Left ventricle myocardium inferior (tissue), 1 donor: ENCODE data around the gene MFAP2. TPM values are rescaled to one million over a fixed set of nuclear protein-coding genes. Genes with fewer than 3 reads are reported as not detected.

Experiments used
- DNase-seq: peaks from one replicate; pipeline ENCODE4 v3.0.0-alpha.2; 2020
- H3K27ac ChIP-seq: fragments of 200-600 bp; replicated peaks from 2 replicates; pipeline ENCODE4 v1.8.0; 2021
- H3K27me3 ChIP-seq: fragments of 200-600 bp; 2 replicates; pipeline ENCODE4 v1.8.0; 2021; ENCODE audit warnings: low read depth
- H3K36me3 ChIP-seq: fragments of 200-600 bp; 2 replicates; pipeline ENCODE4 v1.8.0; 2021
- H3K4me1 ChIP-seq: fragments of 200-600 bp; 2 replicates; pipeline ENCODE4 v1.8.0; 2021
- H3K4me3 ChIP-seq: fragments of 200-600 bp; 2 replicates; pipeline ENCODE4 v1.8.0; 2021; ENCODE audit warnings: mild to moderate bottlenecking, moderate library complexity
- H3K9me3 ChIP-seq: fragments of 200-600 bp; replicated peaks from 2 replicates; pipeline ENCODE4 v1.8.0; 2021
- intact Hi-C: fragments of 100-400 bp; cut with micrococcal nuclease; formaldehyde crosslinking; loops from one replicate; pipeline ENCODE4 v1.11.0; 2022
- total RNA-seq: library from RNA; stranded (reverse); fragmentation: NEBNext Ultra II Directional; extraction: Animal tissue kit (Norgen Biotek cat#: 25700); gene quantifications from one replicate; pipeline ENCODE4 v1.2.1, GENCODE V29; 2021
- TF ChIP-seq, protein P1 (sequence below): fragments of 200-600 bp; IDR thresholded peaks from 2 replicates; pipeline ENCODE4 v1.8.0; 2021; ENCODE audit warnings: antibody characterized with exemption, mild to moderate bottlenecking, borderline replicate concordance
- donor health status: DM: no; HTN: yes; CAD: no; lungs with severe emphysema.

MFAP2 gene
- total RNA-seq, 1 donor from 2014 or later: 3.0 TPM

DNA sequence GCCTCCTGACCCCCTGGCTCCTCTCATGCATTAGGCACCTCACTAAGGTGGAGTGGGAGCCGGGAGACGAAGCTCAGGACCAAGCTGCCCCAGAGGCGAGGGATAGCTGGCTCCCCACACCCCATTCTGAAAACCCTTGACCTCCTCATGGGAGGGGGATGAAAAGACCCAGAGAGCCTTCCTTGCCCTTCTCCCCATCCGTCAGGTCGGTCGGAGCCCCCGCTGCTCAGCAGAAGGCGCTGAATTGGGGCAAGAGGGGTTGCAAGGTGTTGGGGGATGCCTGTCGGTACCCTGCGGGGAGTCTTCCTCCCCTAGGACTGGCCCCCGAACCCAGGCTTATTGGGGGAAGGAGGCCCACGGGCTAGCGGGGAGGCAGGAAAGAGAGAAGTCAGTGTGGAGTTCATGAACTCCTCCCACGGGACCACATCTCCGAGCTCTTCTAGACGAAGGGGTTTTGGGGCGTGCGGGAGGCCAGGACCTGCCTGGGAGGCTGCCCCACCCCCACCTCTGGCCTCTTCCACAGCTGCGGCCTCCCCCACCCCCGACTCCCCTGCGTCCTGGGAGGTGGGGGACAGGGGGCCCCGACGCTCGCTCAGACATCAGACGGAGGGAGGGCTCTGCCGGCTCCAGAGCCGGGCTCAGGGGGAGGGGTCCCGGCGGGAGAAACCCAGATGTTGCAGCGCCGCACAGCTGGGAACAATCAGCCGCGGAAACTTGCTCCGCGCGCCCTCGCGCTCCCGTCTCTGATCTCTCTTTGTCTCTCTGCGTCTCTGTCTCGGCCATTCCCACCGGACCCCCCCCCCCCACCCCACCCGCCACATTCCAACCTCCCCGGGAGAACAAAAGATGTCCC lies 719 bp downstream of the MFAP2 start:
- H3K4me1 ChIP-seq: peaks cover 33% of the 10 kb centered on the region
- H3K36me3 ChIP-seq: no peaks in the 10 kb centered on the region
- H3K27ac ChIP-seq: peak overlapping the region; percentile 60
- DNase-seq: no peak
- H3K27me3 ChIP-seq: peaks cover 26% of the 10 kb centered on the region
- intact Hi-C loops: no loop called here
- H3K4me3 ChIP-seq: peak overlapping the region; percentile 65
- TF ChIP-seq, protein P1, sequence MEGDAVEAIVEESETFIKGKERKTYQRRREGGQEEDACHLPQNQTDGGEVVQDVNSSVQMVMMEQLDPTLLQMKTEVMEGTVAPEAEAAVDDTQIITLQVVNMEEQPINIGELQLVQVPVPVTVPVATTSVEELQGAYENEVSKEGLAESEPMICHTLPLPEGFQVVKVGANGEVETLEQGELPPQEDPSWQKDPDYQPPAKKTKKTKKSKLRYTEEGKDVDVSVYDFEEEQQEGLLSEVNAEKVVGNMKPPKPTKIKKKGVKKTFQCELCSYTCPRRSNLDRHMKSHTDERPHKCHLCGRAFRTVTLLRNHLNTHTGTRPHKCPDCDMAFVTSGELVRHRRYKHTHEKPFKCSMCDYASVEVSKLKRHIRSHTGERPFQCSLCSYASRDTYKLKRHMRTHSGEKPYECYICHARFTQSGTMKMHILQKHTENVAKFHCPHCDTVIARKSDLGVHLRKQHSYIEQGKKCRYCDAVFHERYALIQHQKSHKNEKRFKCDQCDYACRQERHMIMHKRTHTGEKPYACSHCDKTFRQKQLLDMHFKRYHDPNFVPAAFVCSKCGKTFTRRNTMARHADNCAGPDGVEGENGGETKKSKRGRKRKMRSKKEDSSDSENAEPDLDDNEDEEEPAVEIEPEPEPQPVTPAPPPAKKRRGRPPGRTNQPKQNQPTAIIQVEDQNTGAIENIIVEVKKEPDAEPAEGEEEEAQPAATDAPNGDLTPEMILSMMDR: no peak
- H3K9me3 ChIP-seq: no peaks in the 10 kb centered on the region

DNA sequence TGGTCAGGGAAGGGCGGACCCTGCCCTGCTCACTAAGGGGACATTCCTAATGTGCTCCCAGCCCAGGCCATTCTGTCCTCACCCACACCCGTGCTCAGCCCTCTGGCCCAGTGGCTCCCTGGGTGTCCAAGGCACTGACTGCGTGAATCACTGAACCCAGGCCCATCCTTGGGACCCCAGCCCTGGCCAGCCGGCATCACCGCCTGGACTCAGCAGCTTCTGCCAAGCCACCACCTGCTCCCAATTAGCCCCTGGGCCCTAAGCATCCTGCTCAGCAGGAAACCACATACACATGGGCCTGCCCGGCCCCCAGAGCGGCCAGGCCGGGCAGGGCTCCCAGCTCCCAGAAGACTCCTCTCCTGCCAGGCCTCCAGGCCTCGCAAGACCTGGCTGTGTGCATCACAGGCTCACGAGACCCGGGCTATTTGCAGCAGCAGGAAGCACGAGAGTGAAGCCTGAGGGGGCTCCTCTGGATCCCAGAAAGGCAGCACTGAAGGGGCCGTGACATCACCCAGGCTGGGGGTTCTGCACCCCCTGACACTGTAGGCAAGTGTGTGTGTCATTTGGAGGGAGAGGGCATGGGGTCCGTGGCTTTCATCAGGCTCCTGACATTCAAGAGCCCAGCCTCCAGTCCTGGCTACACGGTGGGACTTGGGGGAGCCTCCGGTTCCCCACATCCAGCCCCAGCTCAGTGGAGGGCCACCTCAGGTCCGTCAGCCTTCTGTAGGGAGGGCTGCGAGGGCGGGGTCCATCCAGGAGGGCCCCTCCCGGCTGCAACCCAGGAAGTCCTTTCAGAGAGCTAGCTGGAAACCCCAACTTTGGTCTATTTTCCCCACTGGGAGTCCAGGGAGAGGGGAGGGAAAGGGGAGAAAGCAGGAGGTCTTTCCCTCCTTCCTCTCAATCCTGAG lies 1.6 kb downstream of the MFAP2 start:
- H3K27me3 ChIP-seq: peaks cover 26% of the 10 kb centered on the region
- peak; percentile 49 for DNase-seq
- peak overlapping the region; percentile 65 for H3K4me3 ChIP-seq
- intact Hi-C loops: no loop called here
- peaks cover 33% of the 10 kb centered on the region for H3K4me1 ChIP-seq
- no peaks in the 10 kb centered on the region for H3K9me3 ChIP-seq
- no peaks in the 10 kb centered on the region for H3K36me3 ChIP-seq
- TF ChIP-seq, protein P1: no peak
- peak overlapping the region; percentile 60 for H3K27ac ChIP-seq

DNA sequence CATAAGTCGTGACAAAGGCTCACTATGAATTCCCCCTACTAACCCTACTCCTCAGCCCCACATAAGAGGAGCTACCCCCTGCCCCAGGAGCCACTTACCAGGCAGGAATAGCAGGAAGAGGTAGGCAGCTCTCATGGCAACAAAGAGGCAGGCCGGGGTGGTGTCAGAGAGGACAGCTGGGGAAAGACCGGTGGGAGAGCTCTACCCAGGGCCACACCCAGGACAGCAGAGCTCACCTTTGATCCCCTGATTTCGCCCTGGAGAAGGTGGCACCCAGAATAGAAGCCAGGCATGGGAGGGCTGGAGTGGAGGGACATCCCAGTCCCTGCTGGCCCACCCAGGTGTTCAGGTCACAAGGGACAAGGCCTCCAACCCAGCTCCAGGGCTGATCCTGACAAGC lies 2.3 kb downstream of the MFAP2 start:
- no peak overlapping the region for H3K4me3 ChIP-seq
- intact Hi-C loops: no loop called here
- H3K27ac ChIP-seq: peak overlapping the region; percentile 60
- DNase-seq: no peak
- no peaks in the 10 kb centered on the region for H3K9me3 ChIP-seq
- TF ChIP-seq, protein P1: no peak
- H3K36me3 ChIP-seq: no peaks in the 10 kb centered on the region
- H3K27me3 ChIP-seq: peaks cover 25% of the 10 kb centered on the region
- H3K4me1 ChIP-seq: peaks cover 33% of the 10 kb centered on the region

DNA sequence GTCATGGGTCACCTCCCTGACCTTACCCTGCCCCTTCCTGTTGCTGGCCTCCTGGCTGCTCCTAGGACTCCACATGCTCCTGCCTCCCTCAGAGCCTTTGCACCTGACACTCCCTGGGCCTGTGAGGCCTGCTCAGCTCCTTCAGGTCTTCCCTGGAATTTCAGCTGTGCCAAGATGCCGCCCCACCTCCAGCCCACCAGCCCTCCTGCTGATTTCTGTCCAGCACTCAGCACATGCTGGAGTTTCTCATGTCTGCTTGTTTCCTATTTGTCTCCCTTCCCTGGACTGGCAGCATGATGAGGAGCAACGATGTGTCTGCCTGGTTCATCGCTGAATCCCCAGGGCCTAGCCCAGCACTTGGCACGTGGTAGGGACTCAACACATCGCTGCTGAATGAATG lies 3.0 kb downstream of the MFAP2 start:
- intact Hi-C loops: no loop called here
- Histone ChIP-seq H3K27me3 (peaks cover 22% of the 10 kb centered on the region), H3K4me1 (peaks cover 33% of the 10 kb centered on the region), H3K4me3 (no peak overlapping the region), H3K9me3 (no peaks in the 10 kb centered on the region), H3K36me3 (no peaks in the 10 kb centered on the region), H3K27ac (no peak overlapping the region)
- TF ChIP-seq, protein P1: no peak
- no peak for DNase-seq

DNA sequence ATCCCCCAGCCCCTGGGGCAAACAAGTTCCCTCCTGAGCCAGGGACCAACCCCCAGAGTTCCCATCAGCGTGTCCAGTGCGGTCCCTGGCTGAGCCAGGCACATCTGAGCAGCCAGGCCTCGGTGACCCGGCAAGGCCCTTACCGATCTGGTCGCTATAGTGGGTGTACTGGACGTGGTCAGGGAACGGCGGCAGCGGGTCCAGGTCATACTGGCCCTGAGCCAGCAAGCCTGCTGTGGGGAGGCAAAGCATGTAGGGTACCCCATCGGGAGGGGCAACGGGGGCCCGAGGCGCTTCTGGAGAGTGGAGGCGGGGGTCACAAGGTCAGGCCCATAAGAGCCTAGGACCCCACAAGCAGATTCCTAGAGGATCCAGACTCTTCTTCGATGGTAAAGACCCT lies 3.5 kb downstream of the MFAP2 start:
- H3K27ac ChIP-seq: no peak overlapping the region
- intact Hi-C loops: no loop called here

More for the DNA sequence above, 3.5 kb downstream of the MFAP2 start:
- Histone ChIP-seq H3K4me1 (peaks cover 33% of the 10 kb centered on the region), H3K4me3 (no peak overlapping the region), H3K36me3 (no peaks in the 10 kb centered on the region), H3K27me3 (peaks cover 22% of the 10 kb centered on the region), H3K9me3 (no peaks in the 10 kb centered on the region)
- DNase-seq: no peak
- TF ChIP-seq, protein P1: no peak
